Measurements from ENCODE around the gene FAM3D.

DNA sequence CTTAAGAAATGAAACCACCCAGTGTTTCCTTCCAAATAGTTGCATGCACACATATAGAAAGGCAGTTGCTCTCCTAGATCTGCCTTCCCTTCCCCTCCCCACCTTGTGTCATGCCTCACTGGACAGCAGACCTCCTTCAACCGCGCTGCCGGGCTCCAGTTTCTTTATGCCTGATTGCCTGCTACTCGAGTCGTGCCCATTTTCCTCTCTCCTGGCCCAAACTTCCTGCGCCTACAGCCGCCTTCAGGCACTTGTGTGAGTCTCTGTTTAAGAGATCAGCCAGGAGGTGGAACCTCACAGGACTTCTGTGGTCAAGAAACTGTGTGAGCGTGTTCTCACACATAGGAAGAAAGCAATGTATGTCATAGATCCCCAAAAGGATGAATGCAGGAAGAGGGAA, 80.6 kb downstream of the FAM3D start:
- TF ChIP-seq POLR2A (IDR thresholded peaks at IDR 0.05; ENCODE audit: low read length) (no peak), HDAC2 (IDR thresholded peaks at IDR 0.05) (no peak), ESRRA (IDR thresholded peaks at IDR 0.05; ENCODE audit: borderline replicate concordance, low read length) (no peak)
- TF ChIP-seq, protein P1, sequence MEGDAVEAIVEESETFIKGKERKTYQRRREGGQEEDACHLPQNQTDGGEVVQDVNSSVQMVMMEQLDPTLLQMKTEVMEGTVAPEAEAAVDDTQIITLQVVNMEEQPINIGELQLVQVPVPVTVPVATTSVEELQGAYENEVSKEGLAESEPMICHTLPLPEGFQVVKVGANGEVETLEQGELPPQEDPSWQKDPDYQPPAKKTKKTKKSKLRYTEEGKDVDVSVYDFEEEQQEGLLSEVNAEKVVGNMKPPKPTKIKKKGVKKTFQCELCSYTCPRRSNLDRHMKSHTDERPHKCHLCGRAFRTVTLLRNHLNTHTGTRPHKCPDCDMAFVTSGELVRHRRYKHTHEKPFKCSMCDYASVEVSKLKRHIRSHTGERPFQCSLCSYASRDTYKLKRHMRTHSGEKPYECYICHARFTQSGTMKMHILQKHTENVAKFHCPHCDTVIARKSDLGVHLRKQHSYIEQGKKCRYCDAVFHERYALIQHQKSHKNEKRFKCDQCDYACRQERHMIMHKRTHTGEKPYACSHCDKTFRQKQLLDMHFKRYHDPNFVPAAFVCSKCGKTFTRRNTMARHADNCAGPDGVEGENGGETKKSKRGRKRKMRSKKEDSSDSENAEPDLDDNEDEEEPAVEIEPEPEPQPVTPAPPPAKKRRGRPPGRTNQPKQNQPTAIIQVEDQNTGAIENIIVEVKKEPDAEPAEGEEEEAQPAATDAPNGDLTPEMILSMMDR (IDR thresholded peaks at IDR 0.05), result no peak

Measured in A549 (cell line).